HEK293 (cell line): Measurements from ENCODE around the gene ERAL1.

Experiments used
- BCL11B ChIP-seq: fragments of 450-650 bp; formaldehyde crosslinking; IDR thresholded peaks from 2 replicates; pipeline ENCODE4 v1.5.1; 2016; ENCODE audit warnings: low read depth, missing biosample characterization, missing genetic modification characterization
- ZBTB11 ChIP-seq: fragments of 450-650 bp; formaldehyde crosslinking; conservative IDR thresholded peaks from 2 replicates; pipeline ENCODE4 v1.5.1; 2016; ENCODE audit warnings: low read depth, missing biosample characterization, missing genetic modification characterization
- ZNF274 ChIP-seq, 2 experiments: fragments of 200-500 bp in 1 of 2; fragments of 450-650 bp in 1 of 2; sonication (Bioruptor generic) in 1 of 2; formaldehyde crosslinking in 1 of 2; IDR thresholded peaks; 2 replicates each; pipeline versions ENCODE4 v1.5.1 to v1.6.1; 2014 to 2016; ENCODE audit warnings: borderline replicate concordance in 1 of 2, inconsistent platforms in 1 of 2, low read length in 1 of 2, missing biosample characterization in 1 of 2, missing genetic modification characterization in 1 of 2
- ZNF416 ChIP-seq: fragments of 450-650 bp; formaldehyde crosslinking; IDR thresholded peaks from 2 replicates; pipeline ENCODE4 v1.5.1; 2016; ENCODE audit warnings: missing biosample characterization, missing genetic modification characterization
- ZNF660 ChIP-seq: fragments of 450-650 bp; IDR thresholded peaks from 2 replicates; pipeline ENCODE4 v1.5.1; 2018; ENCODE audit warnings: missing biosample characterization, mild to moderate bottlenecking, missing genetic modification characterization
- TF ChIP-seq, protein P1 (sequence below): fragments of 450-650 bp; formaldehyde crosslinking; IDR thresholded peaks from 2 replicates; pipeline ENCODE4 v1.5.1; 2016; ENCODE audit warnings: missing biosample characterization, missing genetic modification characterization

- TF ChIP-seq ZBTB11 (tag by site-specific recombination) (no peak), ZNF274 (IDR thresholded peaks at IDR 0.05; ENCODE audit: low read length) (no peak), ZNF274 (tag by site-specific recombination; IDR thresholded peaks at IDR 0.05; ENCODE audit: borderline replicate concordance) (no peak), BCL11B (tag by site-specific recombination) (no peak), ZNF660 (no peak), ZNF416 (no peak)
- TF ChIP-seq, protein P1, sequence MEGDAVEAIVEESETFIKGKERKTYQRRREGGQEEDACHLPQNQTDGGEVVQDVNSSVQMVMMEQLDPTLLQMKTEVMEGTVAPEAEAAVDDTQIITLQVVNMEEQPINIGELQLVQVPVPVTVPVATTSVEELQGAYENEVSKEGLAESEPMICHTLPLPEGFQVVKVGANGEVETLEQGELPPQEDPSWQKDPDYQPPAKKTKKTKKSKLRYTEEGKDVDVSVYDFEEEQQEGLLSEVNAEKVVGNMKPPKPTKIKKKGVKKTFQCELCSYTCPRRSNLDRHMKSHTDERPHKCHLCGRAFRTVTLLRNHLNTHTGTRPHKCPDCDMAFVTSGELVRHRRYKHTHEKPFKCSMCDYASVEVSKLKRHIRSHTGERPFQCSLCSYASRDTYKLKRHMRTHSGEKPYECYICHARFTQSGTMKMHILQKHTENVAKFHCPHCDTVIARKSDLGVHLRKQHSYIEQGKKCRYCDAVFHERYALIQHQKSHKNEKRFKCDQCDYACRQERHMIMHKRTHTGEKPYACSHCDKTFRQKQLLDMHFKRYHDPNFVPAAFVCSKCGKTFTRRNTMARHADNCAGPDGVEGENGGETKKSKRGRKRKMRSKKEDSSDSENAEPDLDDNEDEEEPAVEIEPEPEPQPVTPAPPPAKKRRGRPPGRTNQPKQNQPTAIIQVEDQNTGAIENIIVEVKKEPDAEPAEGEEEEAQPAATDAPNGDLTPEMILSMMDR (tag by site-specific recombination), result no peak
Measured at GRCh38 chr17:28873839-28874238, 19.0 kb downstream of the ERAL1 start.
